Fibroblast of mammary gland (primary cell): Measurements from ENCODE around the gene HTN3.
A peak's percentile ranks its signal among the peaks of the same experiment; 100 is the strongest.
"Not testable (repeated sequence)": the region's sequence is repeated elsewhere in the genome, so short reads cannot be mapped to it uniquely, and the experiment has no call there.

Experiments used
- DNase-seq: peaks from one replicate; pipeline ENCODE4 v3.0.0-alpha.2; 2010; ENCODE audit warnings: low read depth
- H3K4me3 ChIP-seq: 2 replicates; pipeline ENCODE4 v1.5.1; 2011; ENCODE audit warnings: low read depth, mild to moderate bottlenecking, low read length, moderate library complexity; ENCODE audit not compliant: control insufficient read depth
- TF ChIP-seq, protein P1 (sequence below): conservative IDR thresholded peaks from 2 replicates; pipeline ENCODE4 v1.5.1; 2011; ENCODE audit warnings: low read depth, low read length, inconsistent platforms; ENCODE audit not compliant: control insufficient read depth, insufficient read depth

Gene HTN3

DNA sequence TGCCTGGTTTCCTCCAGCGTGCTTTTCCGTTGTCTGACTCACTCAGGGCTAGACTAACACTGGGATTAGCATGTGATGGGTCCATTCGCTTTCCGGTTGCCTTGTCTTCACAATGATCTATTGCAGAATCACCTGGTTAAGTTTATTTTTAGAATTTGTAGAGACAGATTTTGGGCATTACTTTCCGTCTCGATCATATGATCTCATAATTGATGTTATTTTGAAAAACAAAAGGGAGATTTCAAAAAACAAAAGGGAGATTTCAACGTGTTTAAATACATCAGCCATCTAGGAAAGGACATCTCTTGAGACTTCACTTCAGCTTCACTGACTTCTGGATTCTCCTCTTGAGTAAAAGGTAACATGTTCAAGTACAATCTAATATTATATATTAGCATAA lies at the start of gene HTN3:
Gene HTN3 (plus strand): TSS at position 301 of the 400 bp plus-strand sequence. CDS start 2,282 bp downstream, outside the sequence.
- not testable (repeated sequence) for DNase-seq, H3K4me3 ChIP-seq

DNA sequence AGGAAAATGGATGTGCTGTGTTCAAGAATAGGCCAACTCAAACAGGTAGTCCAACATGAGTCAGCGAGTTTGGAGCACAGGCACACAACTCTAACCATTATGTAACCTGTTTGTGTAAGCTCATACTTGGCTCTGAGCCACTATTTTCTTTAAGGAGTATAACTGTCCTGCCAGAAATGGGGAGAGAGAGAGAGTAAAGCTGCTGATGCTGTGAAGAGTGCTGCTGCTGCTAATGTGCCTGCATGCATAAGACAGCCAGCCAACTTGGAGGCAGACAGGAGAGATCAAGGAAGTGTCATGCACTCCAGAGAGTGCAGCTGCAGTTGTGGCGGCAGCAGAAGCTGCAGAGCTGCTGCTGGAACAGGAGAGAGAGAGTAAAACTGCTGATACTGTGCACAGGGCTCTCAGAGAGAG lies 44.2 kb upstream of the HTN3 start:
- H3K4me3 ChIP-seq, result no peak overlapping the region
- DNase-seq, result peak; percentile 16
- TF ChIP-seq, protein P1, sequence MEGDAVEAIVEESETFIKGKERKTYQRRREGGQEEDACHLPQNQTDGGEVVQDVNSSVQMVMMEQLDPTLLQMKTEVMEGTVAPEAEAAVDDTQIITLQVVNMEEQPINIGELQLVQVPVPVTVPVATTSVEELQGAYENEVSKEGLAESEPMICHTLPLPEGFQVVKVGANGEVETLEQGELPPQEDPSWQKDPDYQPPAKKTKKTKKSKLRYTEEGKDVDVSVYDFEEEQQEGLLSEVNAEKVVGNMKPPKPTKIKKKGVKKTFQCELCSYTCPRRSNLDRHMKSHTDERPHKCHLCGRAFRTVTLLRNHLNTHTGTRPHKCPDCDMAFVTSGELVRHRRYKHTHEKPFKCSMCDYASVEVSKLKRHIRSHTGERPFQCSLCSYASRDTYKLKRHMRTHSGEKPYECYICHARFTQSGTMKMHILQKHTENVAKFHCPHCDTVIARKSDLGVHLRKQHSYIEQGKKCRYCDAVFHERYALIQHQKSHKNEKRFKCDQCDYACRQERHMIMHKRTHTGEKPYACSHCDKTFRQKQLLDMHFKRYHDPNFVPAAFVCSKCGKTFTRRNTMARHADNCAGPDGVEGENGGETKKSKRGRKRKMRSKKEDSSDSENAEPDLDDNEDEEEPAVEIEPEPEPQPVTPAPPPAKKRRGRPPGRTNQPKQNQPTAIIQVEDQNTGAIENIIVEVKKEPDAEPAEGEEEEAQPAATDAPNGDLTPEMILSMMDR, result no peak

- TF ChIP-seq, protein P1, result no peak
- no peak for DNase-seq
- no peak overlapping the region for H3K4me3 ChIP-seq
These were observed 41.6 kb upstream of the HTN3 start for GRCh38 chr4:69986663-69987062.

GRCh38 chr4:69991016-69991415 lies 37.2 kb upstream of the HTN3 start:
- H3K4me3 ChIP-seq, result no peak overlapping the region
- TF ChIP-seq, protein P1, result no peak
- DNase-seq, result no peak

GRCh38 chr4:69994782-69995181 lies 33.5 kb upstream of the HTN3 start:
- DNase-seq, result no peak
- no peak overlapping the region for H3K4me3 ChIP-seq
- TF ChIP-seq, protein P1, result no peak

DNA sequence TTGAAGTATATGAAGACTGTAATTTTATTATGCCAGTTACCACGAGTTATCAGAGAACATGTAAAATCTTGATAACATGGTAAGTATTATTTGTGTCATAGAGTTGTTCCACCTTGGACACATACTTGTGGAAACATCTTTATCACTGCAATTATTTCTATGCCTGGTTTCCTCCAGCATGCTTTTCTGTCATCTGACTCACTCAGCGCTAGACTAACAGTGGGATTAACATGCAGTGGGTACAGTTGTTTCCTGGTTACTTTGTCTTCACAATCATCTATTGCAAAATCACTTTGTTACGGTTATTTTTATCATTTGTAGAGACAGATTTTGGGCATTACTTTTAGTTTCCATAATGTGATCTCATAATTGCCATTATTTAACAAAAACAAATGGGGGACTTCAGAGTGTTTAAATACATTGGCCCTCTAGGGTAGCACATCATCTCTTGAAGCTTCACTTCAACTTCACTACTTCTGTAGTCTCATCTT lies 32.7 kb upstream of the HTN3 start, which contains the start of gene STATH:
Gene STATH (plus strand): TSS at position 441 of the 491 bp plus-strand sequence. CDS start 2,472 bp downstream, outside the sequence.
- no peak within 1 kb of the TSS for H3K4me3 ChIP-seq
- peak; percentile 2 for DNase-seq
- TF ChIP-seq, protein P1, result no peak

- DNase-seq, result peak; percentile 44
- TF ChIP-seq, protein P1, result no peak
- no peak overlapping the region for H3K4me3 ChIP-seq
These were observed 28.8 kb upstream of the HTN3 start for GRCh38 chr4:69999420-69999819.
